ENCODE measurements around the gene EVI5.

EVI5 gene

DNA sequence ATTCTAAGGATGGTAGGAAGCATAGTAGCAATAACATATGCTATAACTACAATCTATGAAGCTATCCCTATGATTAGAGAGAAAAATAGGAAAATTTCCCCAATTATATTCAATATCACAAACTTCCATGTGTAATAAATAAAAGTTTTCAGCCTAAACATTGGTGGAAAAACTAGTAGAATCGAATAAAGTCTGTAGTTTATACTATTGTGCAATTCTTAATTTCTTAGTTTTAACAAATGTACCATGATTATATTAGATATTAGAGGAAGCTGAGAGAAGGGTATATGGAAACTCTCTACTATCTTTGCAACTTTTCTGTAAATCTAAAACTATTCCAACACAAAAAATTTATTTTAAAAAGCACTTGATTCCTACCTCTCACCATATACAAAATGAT lies 284.4 kb downstream of the EVI5 start:
- Histone ChIP-seq H3K9me3 (ENCODE audit: control insufficient read depth, low read length) (no peaks in the 10 kb centered on the region), H3K27ac (ENCODE audit: low read depth, low read length, severe bottlenecking) (no peak overlapping the region), H3K4me3 (ENCODE audit: extremely low read depth, insufficient read depth, low read length, poor library complexity, severe bottlenecking) (no peak overlapping the region), H3K4me1 (ENCODE audit: control insufficient read depth, insufficient read depth, low read length, poor library complexity, severe bottlenecking) (no peaks in the 10 kb centered on the region), H3K36me3 (ENCODE audit: control insufficient read depth, insufficient read depth, low read length) (no peaks in the 10 kb centered on the region)
- WGBS, 2 experiments (ENCODE audit: insufficient coverage in 2 of 2) = no CpG with 5 or more reads among the region's 1 CpG

DNA sequence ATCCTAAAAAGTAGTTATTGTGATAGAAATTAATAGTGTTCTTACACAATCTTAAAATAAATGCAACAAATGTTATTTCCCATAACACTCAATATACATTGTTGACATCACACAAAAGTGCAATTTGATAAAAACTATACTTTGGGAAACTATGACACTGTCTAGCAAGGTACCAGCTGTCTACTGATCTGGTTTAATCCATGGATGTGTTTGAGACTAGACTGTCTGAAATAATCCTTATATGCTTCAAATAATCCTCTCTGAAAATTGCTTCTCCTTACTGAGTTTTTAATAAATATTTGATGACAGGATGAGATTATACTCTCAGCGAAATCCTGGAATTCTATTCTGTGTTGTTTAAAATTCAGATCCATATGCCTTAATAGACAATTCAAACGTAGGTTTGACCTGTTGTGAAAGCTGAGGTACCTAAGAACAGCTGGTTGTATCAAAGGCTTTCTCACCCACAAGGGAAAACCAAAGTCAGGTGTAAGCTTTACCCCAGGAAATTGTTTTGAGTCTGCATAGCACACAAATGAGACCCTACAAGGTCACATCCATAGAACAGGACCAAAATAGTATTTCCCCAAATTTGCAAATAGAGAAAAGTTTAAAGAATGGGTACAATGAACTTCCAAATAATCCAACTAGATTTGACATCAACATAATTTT lies 289.4 kb downstream of the EVI5 start:
- Histone ChIP-seq H3K4me3 (ENCODE audit: extremely low read depth, insufficient read depth, low read length, poor library complexity, severe bottlenecking) (no peak overlapping the region), H3K36me3 (ENCODE audit: control insufficient read depth, insufficient read depth, low read length) (no peaks in the 10 kb centered on the region), H3K4me1 (ENCODE audit: control insufficient read depth, insufficient read depth, low read length, poor library complexity, severe bottlenecking) (no peaks in the 10 kb centered on the region), H3K27ac (ENCODE audit: low read depth, low read length, severe bottlenecking) (no peak overlapping the region), H3K9me3 (ENCODE audit: control insufficient read depth, low read length) (no peaks in the 10 kb centered on the region)
- no CpG with 5 or more reads among the region's 2 CpGs for WGBS, 2 experiments (ENCODE audit: insufficient coverage in 2 of 2)

DNA sequence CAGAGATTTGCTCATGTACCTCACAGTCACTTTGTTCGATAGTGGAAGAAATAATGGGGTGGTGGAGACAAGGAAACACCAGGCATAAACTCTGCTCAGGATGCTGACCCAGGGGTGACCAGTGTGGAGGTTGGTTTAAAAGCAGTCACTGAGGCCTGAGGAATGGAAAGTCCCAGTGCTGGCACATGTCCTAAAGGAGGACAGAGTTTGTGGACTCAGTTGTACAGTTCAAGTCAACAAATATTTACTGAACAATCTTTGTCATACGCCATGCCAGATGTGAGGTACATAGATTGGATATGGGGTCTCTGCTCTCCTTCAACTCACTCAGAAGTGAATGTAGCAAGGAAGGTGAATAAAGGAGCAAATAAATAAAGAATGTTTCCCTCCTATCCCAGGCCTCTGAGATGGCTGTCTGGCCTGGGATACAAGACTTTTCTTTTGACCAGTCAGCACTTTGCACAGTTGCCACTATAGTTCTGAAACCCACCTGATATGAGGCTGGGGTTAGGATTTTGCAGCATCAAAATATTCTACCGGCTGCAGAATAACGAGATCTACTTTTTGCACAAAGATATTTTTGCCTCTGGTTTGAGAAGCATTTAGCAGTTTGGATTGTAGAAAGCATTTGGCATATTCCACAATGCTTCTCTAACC lies 290.3 kb downstream of the EVI5 start:
- Histone ChIP-seq H3K9me3 (ENCODE audit: control insufficient read depth, low read length) (no peaks in the 10 kb centered on the region), H3K27ac (ENCODE audit: low read depth, low read length, severe bottlenecking) (no peak overlapping the region), H3K36me3 (ENCODE audit: control insufficient read depth, insufficient read depth, low read length) (no peaks in the 10 kb centered on the region), H3K4me1 (ENCODE audit: control insufficient read depth, insufficient read depth, low read length, poor library complexity, severe bottlenecking) (no peaks in the 10 kb centered on the region), H3K4me3 (ENCODE audit: extremely low read depth, insufficient read depth, low read length, poor library complexity, severe bottlenecking) (no peak overlapping the region)
- WGBS, 2 experiments (ENCODE audit: insufficient coverage in 2 of 2) = 80 to 100% methylated on average over 1 of the region's 4 CpGs

DNA sequence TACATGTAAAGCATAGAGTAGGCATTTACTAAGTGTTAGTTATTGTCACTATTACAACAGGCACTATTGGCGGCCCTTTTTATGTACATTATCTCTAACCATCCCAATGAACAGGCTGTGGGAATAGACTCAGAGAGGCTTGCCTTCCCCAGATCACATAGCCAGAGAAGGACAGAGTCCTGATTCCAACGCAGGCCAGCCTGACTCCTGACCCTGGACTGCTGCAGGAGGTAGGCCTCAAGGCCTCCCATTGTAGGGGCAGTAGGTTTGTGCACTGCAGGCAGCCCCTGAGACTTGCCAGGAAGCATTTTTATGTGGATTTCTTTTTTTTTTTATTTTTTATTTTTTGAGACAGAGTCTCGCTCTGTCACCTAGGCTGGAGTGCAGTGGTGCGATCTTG lies 291.8 kb downstream of the EVI5 start:
- Histone ChIP-seq H3K4me3 (ENCODE audit: extremely low read depth, insufficient read depth, low read length, poor library complexity, severe bottlenecking) (no peak overlapping the region), H3K27ac (ENCODE audit: low read depth, low read length, severe bottlenecking) (no peak overlapping the region), H3K36me3 (ENCODE audit: control insufficient read depth, insufficient read depth, low read length) (no peaks in the 10 kb centered on the region), H3K9me3 (ENCODE audit: control insufficient read depth, low read length) (no peaks in the 10 kb centered on the region), H3K4me1 (ENCODE audit: control insufficient read depth, insufficient read depth, low read length, poor library complexity, severe bottlenecking) (no peaks in the 10 kb centered on the region)
- 88 to 89% methylated on average over 3 of the region's 4 CpGs for WGBS, 2 experiments (ENCODE audit: insufficient coverage in 2 of 2)

DNA sequence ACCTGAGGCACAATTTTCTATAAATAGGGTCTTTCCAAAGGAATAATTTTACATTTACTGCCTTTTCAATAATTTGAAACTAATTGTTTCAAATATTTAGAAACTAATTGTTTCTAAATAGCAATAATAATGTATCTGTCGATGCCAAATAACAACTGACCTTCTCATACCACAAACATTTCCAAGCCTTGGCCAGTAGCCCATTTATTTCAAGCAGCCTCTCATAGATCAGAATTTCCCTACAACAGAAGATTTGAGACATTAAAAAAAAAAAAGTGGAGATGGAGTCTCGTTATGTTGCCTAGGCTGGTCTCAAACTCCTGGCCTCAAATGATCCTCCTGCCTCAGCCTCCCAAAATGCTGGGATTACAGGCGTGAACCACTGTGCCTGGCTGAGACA lies 296.1 kb downstream of the EVI5 start:
- Histone ChIP-seq H3K36me3 (ENCODE audit: control insufficient read depth, insufficient read depth, low read length) (no peaks in the 10 kb centered on the region), H3K4me1 (ENCODE audit: control insufficient read depth, insufficient read depth, low read length, poor library complexity, severe bottlenecking) (peaks cover 20% of the 10 kb centered on the region), H3K27ac (ENCODE audit: low read depth, low read length, severe bottlenecking) (no peak overlapping the region)

DNA sequence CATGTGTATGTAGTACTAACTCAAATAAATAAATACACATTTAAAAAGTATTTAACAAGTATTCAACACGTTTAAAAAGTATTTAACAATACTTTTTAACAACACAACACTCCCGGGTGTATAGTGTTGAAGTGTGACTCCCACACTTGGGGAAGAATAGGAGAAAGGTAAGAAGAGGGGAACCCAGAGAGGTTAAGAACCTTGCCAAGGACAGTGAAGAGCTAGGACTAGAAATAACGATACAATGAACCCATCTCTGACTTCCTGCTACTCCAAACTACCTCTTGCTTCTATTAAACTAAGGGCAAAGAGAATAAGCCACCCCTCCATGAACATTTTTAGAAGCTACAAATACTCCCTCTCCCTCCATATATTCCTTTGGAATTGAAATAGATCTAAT lies 296.5 kb downstream of the EVI5 start:
- H3K4me1 ChIP-seq (ENCODE audit: control insufficient read depth, insufficient read depth, low read length, poor library complexity, severe bottlenecking) = peaks cover 24% of the 10 kb centered on the region
- no peaks in the 10 kb centered on the region for H3K9me3 ChIP-seq (ENCODE audit: control insufficient read depth, low read length)
- H3K27ac ChIP-seq (ENCODE audit: low read depth, low read length, severe bottlenecking) = no peak overlapping the region
- WGBS, 2 experiments (ENCODE audit: insufficient coverage in 2 of 2) = 86% methylated on average over 1 of the region's 3 CpGs; no CpG with 5 or more reads in 1 of the 2 experiments
- no peak overlapping the region for H3K4me3 ChIP-seq (ENCODE audit: extremely low read depth, insufficient read depth, low read length, poor library complexity, severe bottlenecking)
- H3K36me3 ChIP-seq (ENCODE audit: control insufficient read depth, insufficient read depth, low read length) = no peaks in the 10 kb centered on the region

More for the DNA sequence above, 296.1 kb downstream of the EVI5 start:
- WGBS, 2 experiments (ENCODE audit: insufficient coverage in 2 of 2) = 80% methylated on average over 1 of the region's 3 CpGs; no CpG with 5 or more reads in 1 of the 2 experiments
- Histone ChIP-seq H3K4me3 (ENCODE audit: extremely low read depth, insufficient read depth, low read length, poor library complexity, severe bottlenecking) (no peak overlapping the region), H3K9me3 (ENCODE audit: control insufficient read depth, low read length) (no peaks in the 10 kb centered on the region)

DNA sequence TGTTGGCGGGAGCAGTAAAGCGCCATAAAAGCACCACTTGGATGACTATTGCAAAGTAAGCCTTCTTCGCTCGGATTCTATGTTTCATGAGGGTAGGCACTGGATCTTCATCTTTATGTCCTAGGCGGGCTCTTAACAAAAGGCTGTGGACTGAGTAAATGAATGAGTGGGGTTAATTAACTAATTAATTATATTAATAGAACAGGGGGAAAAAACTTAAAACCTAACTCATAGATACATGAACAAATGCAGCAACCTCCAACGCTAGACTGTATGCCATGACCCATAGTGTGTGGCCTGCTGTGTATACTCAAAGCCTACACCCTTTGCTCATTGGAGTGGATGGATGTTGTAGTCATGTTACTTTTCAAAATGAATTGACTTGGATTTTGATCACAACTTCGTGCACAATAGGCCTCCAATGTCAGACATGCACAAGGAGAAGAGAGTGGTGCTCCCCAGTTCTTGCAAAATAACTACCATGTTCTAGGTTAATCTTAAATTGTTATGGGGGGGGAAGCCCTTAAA lies 297.8 kb downstream of the EVI5 start:
- Histone ChIP-seq H3K4me1 (ENCODE audit: control insufficient read depth, insufficient read depth, low read length, poor library complexity, severe bottlenecking) (peaks cover 36% of the 10 kb centered on the region), H3K27ac (ENCODE audit: low read depth, low read length, severe bottlenecking) (no peak overlapping the region), H3K36me3 (ENCODE audit: control insufficient read depth, insufficient read depth, low read length) (no peaks in the 10 kb centered on the region), H3K4me3 (ENCODE audit: extremely low read depth, insufficient read depth, low read length, poor library complexity, severe bottlenecking) (peak overlapping the region; percentile 42), H3K9me3 (ENCODE audit: control insufficient read depth, low read length) (no peaks in the 10 kb centered on the region)
- WGBS, 2 experiments (ENCODE audit: insufficient coverage in 2 of 2) = 15 to 16% methylated on average over 5 of the region's 7 CpGs

DNA sequence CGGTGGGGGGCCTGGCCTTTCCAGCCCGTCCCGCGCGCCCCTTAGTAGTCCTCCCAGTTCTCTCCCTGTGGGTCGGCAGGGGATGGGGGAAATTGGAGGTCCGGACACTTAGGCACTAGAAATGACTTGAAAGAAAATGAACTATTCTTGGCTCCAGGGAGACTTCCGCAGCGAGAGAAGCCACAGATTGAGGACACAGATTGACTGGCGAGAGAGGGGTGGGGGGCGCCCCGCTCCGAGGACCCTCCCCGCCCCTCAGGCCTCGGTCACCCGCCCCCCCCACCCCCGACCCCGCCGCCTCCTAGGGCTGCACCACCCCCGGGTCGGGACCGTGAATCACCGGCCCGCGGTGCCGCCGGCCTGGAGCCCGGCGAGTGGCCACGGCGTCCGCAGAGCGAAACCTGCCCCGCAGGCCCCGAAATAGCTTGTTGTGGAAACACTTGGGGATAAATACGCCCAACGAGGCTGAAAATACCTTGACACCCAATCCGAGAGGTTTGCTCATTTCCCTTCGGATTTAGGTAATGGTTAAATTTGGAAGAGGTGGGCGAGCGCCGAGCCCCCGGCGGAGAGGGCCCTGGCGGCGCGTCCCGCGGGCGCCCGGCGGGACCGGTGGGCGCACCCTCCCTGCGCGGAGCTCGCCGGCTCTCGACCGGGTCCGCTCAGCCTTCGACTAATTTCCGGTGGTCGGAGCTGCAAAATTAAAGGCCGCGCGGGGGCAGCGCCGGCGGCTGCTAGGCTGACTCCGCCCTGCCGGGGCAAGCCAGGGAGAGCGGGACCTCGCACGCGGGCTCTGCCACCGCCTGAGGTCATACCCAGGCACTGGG lies 298.4 kb downstream of the EVI5 start, which contains the start of gene GFI1:
GFI1 (minus strand) TSS at position 675 of the 827 bp plus-strand sequence. CDS start 3,438 bp downstream, outside the sequence.
- H3K9me3 ChIP-seq (ENCODE audit: control insufficient read depth, low read length) = no peaks in the 10 kb centered on the region
- peaks cover 41% of the 10 kb centered on the region for H3K4me1 ChIP-seq (ENCODE audit: control insufficient read depth, insufficient read depth, low read length, poor library complexity, severe bottlenecking)
- no peaks in the 10 kb centered on the region for H3K36me3 ChIP-seq (ENCODE audit: control insufficient read depth, insufficient read depth, low read length)
- WGBS, 2 experiments (ENCODE audit: insufficient coverage in 2 of 2) = 0 to 1% methylated on average over 40 to 44 of the region's 77 CpGs
- H3K4me3 ChIP-seq (ENCODE audit: extremely low read depth, insufficient read depth, low read length, poor library complexity, severe bottlenecking) = peak within 1 kb of the TSS; percentile 42
- no peak within 1 kb of the TSS for H3K27ac ChIP-seq (ENCODE audit: low read depth, low read length, severe bottlenecking)

DNA sequence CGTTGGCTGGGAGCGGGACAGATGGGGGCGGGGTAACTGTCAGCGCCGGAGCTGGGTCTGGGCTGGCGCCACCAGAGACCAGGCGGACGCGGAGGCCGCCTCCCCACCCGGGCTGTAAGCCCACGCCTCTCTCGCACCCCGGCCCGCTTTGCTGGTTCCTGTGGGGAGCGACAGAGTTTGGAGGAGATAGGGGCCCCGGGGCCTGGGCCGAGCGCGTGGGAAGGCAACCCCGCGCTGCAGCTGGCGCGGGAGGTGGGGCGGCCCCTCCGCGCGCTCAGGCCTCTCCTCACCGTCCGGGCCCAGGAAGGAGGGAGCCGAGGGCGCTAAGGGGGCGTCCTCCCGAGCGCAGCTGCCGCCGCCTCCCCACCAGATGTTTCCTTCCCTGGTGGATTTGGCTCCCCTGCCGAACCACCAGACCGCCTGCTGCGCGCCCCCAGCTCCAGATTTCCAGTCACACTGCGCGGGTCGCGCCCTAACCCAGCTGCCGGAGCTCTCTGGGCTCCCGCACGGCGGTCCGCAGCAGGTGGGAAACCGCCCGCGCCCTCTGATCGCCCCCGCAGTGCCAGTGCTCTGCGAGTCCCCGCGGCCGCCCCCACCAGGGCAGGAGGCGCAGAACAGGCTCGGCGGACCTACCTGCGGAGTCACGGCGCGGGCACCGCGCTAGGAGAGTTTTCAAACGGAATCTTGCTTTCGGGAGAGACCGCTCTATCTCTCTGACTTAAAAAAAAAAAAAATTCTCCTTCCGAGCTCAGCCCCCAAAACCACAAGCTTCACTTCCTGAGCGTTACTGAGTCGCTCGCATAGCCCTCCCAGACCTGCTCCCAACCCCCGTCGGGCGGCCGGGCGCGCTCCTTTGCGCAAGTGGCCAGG lies 299.3 kb downstream of the EVI5 start:
- peak overlapping the region; percentile 42 for H3K4me3 ChIP-seq (ENCODE audit: extremely low read depth, insufficient read depth, low read length, poor library complexity, severe bottlenecking)
- no peaks in the 10 kb centered on the region for H3K36me3 ChIP-seq (ENCODE audit: control insufficient read depth, insufficient read depth, low read length)
- 0 to 1% methylated on average over 72 to 75 of the region's 82 CpGs for WGBS, 2 experiments (ENCODE audit: insufficient coverage in 2 of 2)
- no peak overlapping the region for H3K27ac ChIP-seq (ENCODE audit: low read depth, low read length, severe bottlenecking)
- no peaks in the 10 kb centered on the region for H3K9me3 ChIP-seq (ENCODE audit: control insufficient read depth, low read length)
- H3K4me1 ChIP-seq (ENCODE audit: control insufficient read depth, insufficient read depth, low read length, poor library complexity, severe bottlenecking) = peaks cover 47% of the 10 kb centered on the region

Measured in mesodermal cell (in vitro differentiated cells).